Spleen (tissue), 11 donors: ENCODE results near the gene DDX11. TPM values are rescaled to one million over a fixed set of nuclear protein-coding genes. Genes with fewer than 3 reads are reported as not detected.
"Not testable (repeated sequence)": the region's sequence is repeated elsewhere in the genome, so short reads cannot be mapped to it uniquely, and the experiment has no call there.

ENCODE experiments used
- DNase-seq: peaks from one replicate; pipeline ENCODE4 v3.0.0-alpha.2; 2020
- H3K27ac ChIP-seq, 8 donors: fragments of 200-600 bp; sonication (generic) in 7 of 8; 1 replicate in 4 of 8; 2 replicates in 4 of 8; pipeline versions ENCODE4 v1.5.0 to v1.8.0; 2016 to 2021; ENCODE audit warnings: inconsistent platforms in 4 of 8, mild to moderate bottlenecking in 4 of 8, moderate library complexity in 1 of 8
- H3K27me3 ChIP-seq, 7 donors: fragments of 200-600 bp; sonication (generic) in 6 of 7; replicated peaks in 1 of 7; 1 replicate in 4 of 7; 2 replicates in 3 of 7; pipeline versions ENCODE4 v1.5.0 to v1.8.0; 2016 to 2021; ENCODE audit warnings: inconsistent platforms in 3 of 7, mild to moderate bottlenecking in 1 of 7
- H3K36me3 ChIP-seq, 6 donors: fragments of 200-600 bp; sonication (generic) in 5 of 6; 1 replicate in 4 of 6; 2 replicates in 2 of 6; pipeline versions ENCODE4 v1.5.0 to v1.8.0; 2016 to 2021; ENCODE audit warnings: inconsistent platforms in 2 of 6
- H3K4me1 ChIP-seq, 6 donors: fragments of 200-600 bp; sonication (generic) in 5 of 6; 1 replicate in 3 of 6; 2 replicates in 3 of 6; pipeline versions ENCODE4 v1.5.0 to v1.8.0; 2016 to 2021; ENCODE audit warnings: inconsistent platforms in 3 of 6
- H3K4me3 ChIP-seq, 8 donors: fragments of 200-600 bp; sonication (generic) in 7 of 8; 1 replicate in 4 of 8; 2 replicates in 4 of 8; pipeline versions ENCODE4 v1.5.0 to v1.8.0; 2016 to 2021; ENCODE audit warnings: inconsistent platforms in 4 of 8, mild to moderate bottlenecking in 4 of 8, moderate library complexity in 2 of 8
- H3K9me3 ChIP-seq, 8 donors: fragments of 200-600 bp; sonication (generic) in 7 of 8; 1 replicate in 4 of 8; 2 replicates in 4 of 8; pipeline versions ENCODE4 v1.5.0 to v1.8.0; 2016 to 2021; ENCODE audit warnings: inconsistent platforms in 4 of 8
- WGBS, 5 donors: extraction: QIAGEN DNeasy Blood & Tissue Kit in 3 of 5; methylation state at CpG; one replicate each; pipeline versions ENCODE4 v1.1.5 to v1.1.7; 2013 to 2018; 5-methylcytosine and 5-hydroxymethylcytosine counted together
- intact Hi-C: fragments of 100-400 bp; cut with DNase I; formaldehyde crosslinking; loops from one replicate; pipeline ENCODE4 v1.15.0; 2023; ENCODE audit warnings: low total_unique reads
- polyA plus RNA-seq, 3 donors: library from polyadenylated mRNA; stranded (reverse); fragments of 200-250 nt; gene quantifications; one replicate each; pipeline ENCODE4 v1.2.1, GENCODE V29; 2013
- total RNA-seq, 7 donors: library from RNA; depleted of rRNA in 3 of 7; stranded (reverse); fragments of >200 nt in 3 of 7; fragmentation: NEBNext Ultra II Directional in 4 of 7; extraction: Animal tissue kit (Norgen Biotek cat#: 25700) in 4 of 7; gene quantifications; one replicate each; pipeline versions ENCODE4 v1.1.0 to v1.2.1, GENCODE V29; 2016 to 2021
- TF ChIP-seq, protein P1 (sequence below), 11 experiments: fragments of 200-600 bp in 7 of 11; fragments of 450-650 bp in 4 of 11; sonication (generic) in 4 of 11; IDR thresholded peaks in 8 of 11; conservative IDR thresholded peaks in 3 of 11; 1 replicate in 7 of 11; 2 replicates in 4 of 11; pipeline versions ENCODE4 v1.4.0 to v1.8.0; 2016 to 2021; ENCODE audit warnings: antibody characterized with exemption in 11 of 11, inconsistent platforms in 4 of 11, mild to moderate bottlenecking in 1 of 11
- donor health status: healthy with polysubstance abuse.
- donor health status: DM: no; HTN: no; CAD: no; lungs with moderate emphysema.
- donor health status: DM: no; HTN: no; CAD: no.
- donor health status: Bipolar disorder and iron deficiency.
- donor health status: healthy.
- donor health status: DM: no; HTN: no; CAD: no.
- donor health status: DM: yes; HTN: yes; CAD: no.

DDX11 gene
- total and polyA plus RNA-seq, 10 donors, result 13.3 to 66.7 (median 34.0) TPM

DNA sequence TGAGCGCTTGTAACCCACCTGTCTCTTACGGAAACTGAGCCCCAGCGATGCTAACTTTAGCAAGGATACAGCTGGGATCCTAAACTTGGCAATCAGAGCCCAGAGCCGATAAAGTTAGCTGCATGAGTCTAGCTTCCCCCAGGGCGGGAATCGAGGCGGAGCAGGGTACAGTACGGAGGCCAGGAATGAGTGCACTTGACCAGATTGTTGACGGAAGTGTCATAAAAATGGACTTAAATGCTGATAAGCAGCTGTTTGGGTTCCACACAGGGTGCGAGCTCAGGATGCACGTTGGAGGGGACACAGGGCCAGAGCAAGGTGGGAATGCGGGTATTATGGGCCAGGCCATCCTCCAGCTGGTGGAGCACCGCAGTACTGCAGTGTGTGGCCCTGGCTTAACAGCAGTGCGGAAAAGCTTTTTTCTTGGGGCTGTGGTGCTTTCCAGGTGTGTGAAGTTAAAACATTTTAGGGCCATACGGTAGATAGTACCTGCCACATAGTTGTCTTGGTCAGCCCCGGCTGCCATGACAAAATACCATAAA is 744 bp downstream of the DDX11 start:
- H3K9me3 ChIP-seq, H3K27me3 ChIP-seq, intact Hi-C loops, DNase-seq: not testable (repeated sequence)
- H3K4me3 ChIP-seq, result peak overlapping the region; percentile 65 to 86 (median 74)
- peaks cover 3 to 30% (median 11%) of the 10 kb centered on the region in 6 donors for H3K4me1 ChIP-seq
- H3K36me3 ChIP-seq, result peaks cover 0 to 15% (median 0%) of the 10 kb centered on the region in 6 donors
- H3K27ac ChIP-seq, result peak overlapping the region; percentile 29 to 93 (median 88)
- WGBS, 5 donors, result 4 to 6% (median 5%) methylated on average over 3 to 16 of the region's 16 CpGs
- TF ChIP-seq, protein P1, sequence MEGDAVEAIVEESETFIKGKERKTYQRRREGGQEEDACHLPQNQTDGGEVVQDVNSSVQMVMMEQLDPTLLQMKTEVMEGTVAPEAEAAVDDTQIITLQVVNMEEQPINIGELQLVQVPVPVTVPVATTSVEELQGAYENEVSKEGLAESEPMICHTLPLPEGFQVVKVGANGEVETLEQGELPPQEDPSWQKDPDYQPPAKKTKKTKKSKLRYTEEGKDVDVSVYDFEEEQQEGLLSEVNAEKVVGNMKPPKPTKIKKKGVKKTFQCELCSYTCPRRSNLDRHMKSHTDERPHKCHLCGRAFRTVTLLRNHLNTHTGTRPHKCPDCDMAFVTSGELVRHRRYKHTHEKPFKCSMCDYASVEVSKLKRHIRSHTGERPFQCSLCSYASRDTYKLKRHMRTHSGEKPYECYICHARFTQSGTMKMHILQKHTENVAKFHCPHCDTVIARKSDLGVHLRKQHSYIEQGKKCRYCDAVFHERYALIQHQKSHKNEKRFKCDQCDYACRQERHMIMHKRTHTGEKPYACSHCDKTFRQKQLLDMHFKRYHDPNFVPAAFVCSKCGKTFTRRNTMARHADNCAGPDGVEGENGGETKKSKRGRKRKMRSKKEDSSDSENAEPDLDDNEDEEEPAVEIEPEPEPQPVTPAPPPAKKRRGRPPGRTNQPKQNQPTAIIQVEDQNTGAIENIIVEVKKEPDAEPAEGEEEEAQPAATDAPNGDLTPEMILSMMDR (IDR thresholded peaks at IDR 0.05 in 8 of 11, conservative IDR thresholded peaks at IDR 0.05 in 3 of 11), result peak in 4 of 11 experiments; percentile 8 to 30 (median 14)

DNA sequence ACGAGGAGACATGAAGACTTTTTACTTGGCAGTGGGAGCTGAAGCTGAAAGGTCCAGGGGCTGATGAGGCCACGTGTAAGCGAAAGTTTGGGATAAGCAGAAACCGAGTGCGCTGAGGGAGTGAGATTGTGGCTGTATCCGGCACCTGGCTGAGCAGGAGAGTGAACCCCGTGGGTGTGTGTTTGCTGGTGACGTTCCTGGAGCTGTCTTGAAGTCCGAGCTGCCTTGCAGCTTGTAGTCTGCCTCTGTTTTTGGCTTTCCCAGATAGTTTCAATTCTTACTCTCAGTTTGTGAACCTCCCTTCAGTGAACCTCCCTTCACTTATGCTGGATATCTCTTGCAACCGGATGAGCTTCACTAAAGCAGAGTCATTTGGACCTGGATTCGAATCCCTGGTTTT is 2.5 kb downstream of the DDX11 start:
- H3K27me3 ChIP-seq, H3K27ac ChIP-seq, intact Hi-C loops, DNase-seq, H3K9me3 ChIP-seq, H3K4me3 ChIP-seq: not testable (repeated sequence)
- WGBS, 5 donors, result 84 to 93% (median 92%) methylated on average over 9 to 11 of the region's 11 CpGs
- Histone ChIP-seq H3K4me1 (peaks cover 3 to 30% (median 11%) of the 10 kb centered on the region in 6 donors), H3K36me3 (peaks cover 0 to 32% (median 0%) of the 10 kb centered on the region in 6 donors)

DNA sequence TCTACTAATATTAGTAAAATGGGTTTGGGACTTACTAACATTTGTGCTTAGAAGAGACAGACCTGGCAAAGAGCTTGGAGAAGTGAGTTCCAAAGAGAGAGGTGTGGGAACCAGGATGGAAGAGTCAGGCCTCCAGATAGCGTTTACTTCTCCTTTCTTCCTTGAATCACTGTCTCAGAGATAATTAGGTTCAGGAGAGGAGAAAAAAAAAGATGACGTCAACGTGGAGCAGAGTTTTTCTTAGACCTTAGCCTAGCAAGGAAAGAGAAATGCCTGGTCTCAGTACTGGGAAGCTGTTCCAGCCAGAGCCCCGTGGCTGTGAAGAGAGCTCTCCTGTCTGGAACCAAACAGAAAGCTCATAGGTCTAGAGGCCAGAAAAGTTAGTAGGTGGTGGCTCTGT is 3.4 kb downstream of the DDX11 start:
- DNase-seq, H3K27ac ChIP-seq, H3K9me3 ChIP-seq, intact Hi-C loops, H3K27me3 ChIP-seq, H3K4me3 ChIP-seq: not testable (repeated sequence)
- 85 to 95% (median 93%) methylated on average over 3 to 4 of the region's 4 CpGs for WGBS, 5 donors
- H3K4me1 ChIP-seq, result peaks cover 3 to 30% (median 11%) of the 10 kb centered on the region in 6 donors
- peaks cover 0 to 42% (median 0%) of the 10 kb centered on the region in 6 donors for H3K36me3 ChIP-seq

DNA sequence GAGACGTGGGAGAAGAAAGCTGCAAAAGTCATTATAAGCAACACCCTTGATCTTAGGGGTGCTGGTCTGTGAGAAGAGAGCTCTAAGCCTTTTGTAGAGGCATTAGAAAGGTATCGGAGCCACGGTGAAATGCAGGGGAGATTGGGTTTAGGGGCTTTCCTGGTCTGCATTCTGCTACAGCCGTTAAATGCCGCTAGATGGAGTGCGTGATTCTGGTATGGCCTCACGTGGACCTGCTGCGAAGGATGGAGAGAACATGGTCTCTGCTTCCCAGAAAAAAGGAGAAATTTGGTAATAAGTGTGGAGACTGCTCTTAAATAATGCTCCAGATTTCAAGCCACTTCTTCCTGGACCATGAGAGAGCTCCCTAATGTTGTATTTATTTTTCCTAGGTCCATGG is 4.3 kb downstream of the DDX11 start:
- H3K9me3 ChIP-seq, DNase-seq, intact Hi-C loops, H3K27ac ChIP-seq, H3K27me3 ChIP-seq, H3K4me3 ChIP-seq: not testable (repeated sequence)
- Histone ChIP-seq H3K36me3 (peaks cover 0 to 51% (median 0%) of the 10 kb centered on the region in 6 donors), H3K4me1 (peaks cover 3 to 25% (median 6%) of the 10 kb centered on the region in 6 donors)
- WGBS, 5 donors, result 93 to 95% (median 94%) methylated on average over 8 of the region's 8 CpGs

DNA sequence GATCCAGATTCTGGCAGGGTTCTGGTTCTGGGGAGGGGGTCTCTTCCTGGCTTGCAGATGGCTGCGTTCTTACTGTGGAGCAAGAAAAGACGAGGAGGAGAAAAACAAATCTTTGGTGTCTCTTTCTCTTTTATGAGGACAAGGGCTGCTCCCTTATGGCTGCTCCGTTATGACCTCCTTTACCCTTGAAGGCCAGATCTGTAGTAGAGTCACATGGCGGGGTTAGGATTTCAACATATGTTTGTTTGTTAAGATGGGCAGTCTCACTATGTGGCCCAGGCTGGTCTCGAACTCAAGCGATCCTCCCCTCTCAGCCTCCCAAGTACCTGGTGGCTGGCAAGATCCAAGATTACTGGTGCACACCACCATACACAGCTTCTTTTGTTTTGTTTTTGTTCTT is 5.8 kb downstream of the DDX11 start:
- H3K27me3 ChIP-seq, H3K27ac ChIP-seq, H3K9me3 ChIP-seq, intact Hi-C loops, H3K4me3 ChIP-seq, DNase-seq: not testable (repeated sequence)
- Histone ChIP-seq H3K36me3 (peaks cover 0 to 65% (median 6%) of the 10 kb centered on the region in 6 donors), H3K4me1 (peaks cover 3 to 15% (median 4%) of the 10 kb centered on the region in 6 donors)
- WGBS, 5 donors, result 91 to 97% (median 94%) methylated on average over 4 to 6 of the region's 6 CpGs; no CpG with 5 or more reads in 1 of the 5 donors

DNA sequence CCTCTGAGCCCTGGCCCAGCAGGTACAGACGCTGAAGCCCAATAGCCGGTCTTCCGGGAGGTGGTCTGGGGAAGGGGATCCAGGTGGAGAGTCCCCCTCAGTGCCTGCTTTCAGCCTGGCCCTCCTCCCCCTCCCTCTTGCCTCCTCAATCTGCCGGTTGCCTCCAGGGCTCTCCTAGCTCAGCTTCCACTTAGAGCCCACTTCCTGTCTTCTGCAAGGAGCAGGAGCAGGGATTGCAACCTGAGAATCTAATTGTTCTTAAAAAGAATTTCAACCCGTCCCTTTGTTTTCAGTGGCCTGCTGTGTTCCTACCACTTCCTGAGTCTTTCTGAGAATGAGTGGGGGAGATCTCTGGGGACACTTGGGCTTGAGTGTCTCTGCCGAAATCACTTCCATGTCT is 6.6 kb downstream of the DDX11 start:
- H3K9me3 ChIP-seq, H3K4me1 ChIP-seq, DNase-seq, intact Hi-C loops, H3K27ac ChIP-seq, H3K27me3 ChIP-seq, H3K4me3 ChIP-seq: not testable (repeated sequence)
- WGBS, 5 donors, result 39 to 73% (median 55%) methylated on average over 2 to 6 of the region's 6 CpGs
- H3K36me3 ChIP-seq, result peaks cover 0 to 73% (median 11%) of the 10 kb centered on the region in 6 donors

DNA sequence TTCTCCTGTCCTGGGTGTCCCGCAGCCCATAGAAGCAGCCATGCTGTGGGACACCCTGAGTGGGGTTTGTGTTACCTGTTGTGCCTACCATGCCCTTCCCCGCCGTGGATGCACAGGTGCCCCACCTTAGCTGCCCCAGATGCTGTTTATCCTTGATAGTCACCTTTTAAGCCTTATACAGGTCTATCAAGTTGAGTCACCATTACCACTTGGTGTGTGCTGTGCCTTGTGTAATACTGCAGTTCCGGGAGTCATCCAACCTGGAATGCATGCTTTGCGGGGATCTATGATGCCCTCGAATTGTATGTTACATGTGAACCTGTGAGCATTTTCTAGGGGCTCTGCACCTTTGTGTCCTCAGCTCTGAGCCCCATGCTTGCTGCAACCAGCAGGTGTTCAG is 7.6 kb downstream of the DDX11 start:
- H3K36me3 ChIP-seq, result peaks cover 0 to 84% (median 12%) of the 10 kb centered on the region in 6 donors
- H3K4me3 ChIP-seq, H3K27ac ChIP-seq, DNase-seq, H3K9me3 ChIP-seq, H3K27me3 ChIP-seq, H3K4me1 ChIP-seq, intact Hi-C loops: not testable (repeated sequence)
- WGBS, 5 donors, result 94 to 98% (median 97%) methylated on average over 3 to 6 of the region's 6 CpGs
